ENCODE results near the gene FBXL7. TPM values are rescaled to one million over a fixed set of nuclear protein-coding genes. Genes with fewer than 3 reads are reported as not detected.
A peak's percentile ranks its signal among the peaks of the same experiment; 100 is the strongest.

Gene FBXL7
- total RNA-seq, 6 experiments from 2014 or later: 12.7 to 19.2 (median 16.8) TPM

- Mint-ChIP-seq H3K9me3 (no peaks in the 10 kb centered on the region), H3K27ac (peak overlapping the region; percentile 13; the same call in 1 of the 2 replicates), H3K27me3 (ENCODE audit: insufficient read depth) (no peaks in the 10 kb centered on the region), H3K36me3 (ENCODE audit: low read depth) (peaks cover 4% of the 10 kb centered on the region; the same call in 1 of the 2 replicates), H3K4me1 (ENCODE audit: low read depth) (peaks cover 51% of the 10 kb centered on the region), H3K4me3 (peak overlapping the region; percentile 45)
- no peak for TF ChIP-seq CTCF (IDR thresholded peaks at IDR 0.05)
- DNase-seq: no peak
Measured at GRCh38 chr5:15510831-15511230, 10.9 kb downstream of the FBXL7 start.

- Mint-ChIP-seq H3K4me3 (no peak overlapping the region), H3K4me1 (ENCODE audit: low read depth) (peaks cover 64% of the 10 kb centered on the region), H3K27ac (no peak overlapping the region), H3K9me3 (no peaks in the 10 kb centered on the region), H3K27me3 (ENCODE audit: insufficient read depth) (peaks cover 2% of the 10 kb centered on the region; the same call in 1 of the 2 replicates), H3K36me3 (ENCODE audit: low read depth) (peaks cover 12% of the 10 kb centered on the region; the same call in 1 of the 2 replicates)
- TF ChIP-seq CTCF (IDR thresholded peaks at IDR 0.05): no peak
- no peak for DNase-seq
Measured at GRCh38 chr5:15513431-15513830, 13.5 kb downstream of the FBXL7 start.

GRCh38 chr5:15513911-15514310, 13.9 kb downstream of the FBXL7 start:
- Mint-ChIP-seq H3K9me3 (no peaks in the 10 kb centered on the region), H3K27ac (no peak overlapping the region), H3K4me1 (ENCODE audit: low read depth) (peaks cover 65% of the 10 kb centered on the region), H3K27me3 (ENCODE audit: insufficient read depth) (peaks cover 2% of the 10 kb centered on the region; the same call in 1 of the 2 replicates), H3K4me3 (no peak overlapping the region), H3K36me3 (ENCODE audit: low read depth) (peaks cover 12% of the 10 kb centered on the region; the same call in 1 of the 2 replicates)
- TF ChIP-seq CTCF (IDR thresholded peaks at IDR 0.05): no peak
- DNase-seq: no peak

GRCh38 chr5:15515229-15515628, 15.2 kb downstream of the FBXL7 start:
- no peak; the same call in 1 of the 2 replicates for TF ChIP-seq CTCF (IDR thresholded peaks at IDR 0.05)
- H3K27me3 Mint-ChIP-seq (ENCODE audit: insufficient read depth): peaks cover 2% of the 10 kb centered on the region
- H3K36me3 Mint-ChIP-seq (ENCODE audit: low read depth): peaks cover 17% of the 10 kb centered on the region; the same call in 1 of the 2 replicates
- DNase-seq: no peak
- no peak overlapping the region for H3K4me3 Mint-ChIP-seq
- peaks cover 62% of the 10 kb centered on the region for H3K4me1 Mint-ChIP-seq (ENCODE audit: low read depth)
- no peaks in the 10 kb centered on the region for H3K9me3 Mint-ChIP-seq
- no peak overlapping the region for H3K27ac Mint-ChIP-seq

GRCh38 chr5:15516486-15516885, 16.5 kb downstream of the FBXL7 start:
- peaks cover 61% of the 10 kb centered on the region for H3K4me1 Mint-ChIP-seq (ENCODE audit: low read depth)
- DNase-seq: no peak
- H3K4me3 Mint-ChIP-seq: no peak overlapping the region
- H3K27ac Mint-ChIP-seq: no peak overlapping the region
- no peak for TF ChIP-seq CTCF (IDR thresholded peaks at IDR 0.05)
- no peaks in the 10 kb centered on the region for H3K9me3 Mint-ChIP-seq
- H3K36me3 Mint-ChIP-seq (ENCODE audit: low read depth): peaks cover 17% of the 10 kb centered on the region; the same call in 1 of the 2 replicates
- H3K27me3 Mint-ChIP-seq (ENCODE audit: insufficient read depth): peaks cover 2% of the 10 kb centered on the region
